Gastrocnemius medialis (tissue), 4 donors: ENCODE data around the gene FNIP2.

Source experiments
- POLR2A ChIP-seq, 2 donors: fragments of 450-650 bp; IDR thresholded peaks; one replicate each; pipeline ENCODE4 v1.6.1; 2017; ENCODE audit warnings: antibody characterized with exemption in 2 of 2, mild to moderate bottlenecking in 2 of 2, moderate library complexity in 2 of 2
- TF ChIP-seq, protein P1 (sequence below), 5 experiments: fragments of 450-650 bp in 3 of 5; fragments of 200-600 bp in 2 of 5; sonication (generic) in 2 of 5; IDR thresholded peaks in 4 of 5; conservative IDR thresholded peaks in 1 of 5; 1 replicate in 4 of 5; 2 replicates in 1 of 5; pipeline ENCODE4 v1.5.1; 2016 to 2019; ENCODE audit warnings: antibody characterized with exemption in 5 of 5, mild to moderate bottlenecking in 3 of 5, moderate library complexity in 3 of 5

DNA sequence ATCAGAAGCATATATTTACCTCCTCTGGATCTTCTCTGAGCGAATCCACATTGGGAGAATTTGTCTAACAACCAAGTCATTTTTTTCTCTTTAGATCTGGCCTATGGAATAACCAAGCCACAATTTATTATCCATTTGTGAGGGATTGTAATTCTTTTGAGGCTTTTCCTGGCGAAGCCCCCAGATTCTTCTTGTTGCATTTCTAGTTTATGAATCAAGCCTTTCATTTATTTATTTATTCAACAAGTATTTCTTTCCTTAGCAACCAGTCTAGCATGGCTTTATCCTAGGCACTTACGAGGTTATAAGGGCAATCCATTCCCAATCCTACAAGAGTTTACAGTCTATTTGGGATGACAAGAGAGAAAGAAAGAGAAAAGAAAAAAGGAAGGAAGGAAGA, 18.4 kb upstream of the FNIP2 start:
- TF ChIP-seq, protein P1, sequence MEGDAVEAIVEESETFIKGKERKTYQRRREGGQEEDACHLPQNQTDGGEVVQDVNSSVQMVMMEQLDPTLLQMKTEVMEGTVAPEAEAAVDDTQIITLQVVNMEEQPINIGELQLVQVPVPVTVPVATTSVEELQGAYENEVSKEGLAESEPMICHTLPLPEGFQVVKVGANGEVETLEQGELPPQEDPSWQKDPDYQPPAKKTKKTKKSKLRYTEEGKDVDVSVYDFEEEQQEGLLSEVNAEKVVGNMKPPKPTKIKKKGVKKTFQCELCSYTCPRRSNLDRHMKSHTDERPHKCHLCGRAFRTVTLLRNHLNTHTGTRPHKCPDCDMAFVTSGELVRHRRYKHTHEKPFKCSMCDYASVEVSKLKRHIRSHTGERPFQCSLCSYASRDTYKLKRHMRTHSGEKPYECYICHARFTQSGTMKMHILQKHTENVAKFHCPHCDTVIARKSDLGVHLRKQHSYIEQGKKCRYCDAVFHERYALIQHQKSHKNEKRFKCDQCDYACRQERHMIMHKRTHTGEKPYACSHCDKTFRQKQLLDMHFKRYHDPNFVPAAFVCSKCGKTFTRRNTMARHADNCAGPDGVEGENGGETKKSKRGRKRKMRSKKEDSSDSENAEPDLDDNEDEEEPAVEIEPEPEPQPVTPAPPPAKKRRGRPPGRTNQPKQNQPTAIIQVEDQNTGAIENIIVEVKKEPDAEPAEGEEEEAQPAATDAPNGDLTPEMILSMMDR (IDR thresholded peaks at IDR 0.05 in 4 of 5, conservative IDR thresholded peaks at IDR 0.05 in 1 of 5) = no peak
- no peak for TF ChIP-seq POLR2A (IDR thresholded peaks at IDR 0.05)
